Activated CD4-positive, alpha-beta T cell treated with anti-CD3 and anti-CD28 coated beads, Interleukin-2, amount 10 ng/mL, durations not matched to agents 24 days and 14 days (primary cell): ENCODE measurements around the gene RPS6KA3. TPM values are rescaled to one million over a fixed set of nuclear protein-coding genes. Genes with fewer than 3 reads are reported as not detected.

Source experiments
- DNase-seq: peaks from one replicate; pipeline ENCODE4 v3.0.0; 2022
- H3K27ac Mint-ChIP-seq: one replicate; pipeline ENCODE4 v1.8.0; 2022; ENCODE audit warnings: mild to moderate bottlenecking, mixed read lengths
- H3K27me3 Mint-ChIP-seq: one replicate; pipeline ENCODE4 v1.8.0; 2022; ENCODE audit warnings: mixed read lengths
- H3K36me3 Mint-ChIP-seq: one replicate; pipeline ENCODE4 v1.8.0; 2022; ENCODE audit warnings: low read depth, mild to moderate bottlenecking, mixed read lengths
- H3K4me1 Mint-ChIP-seq: one replicate; pipeline ENCODE4 v1.8.0; 2021; ENCODE audit warnings: mixed read lengths
- H3K4me3 Mint-ChIP-seq: one replicate; pipeline ENCODE4 v1.8.0; 2022; ENCODE audit warnings: mild to moderate bottlenecking, moderate library complexity, mixed read lengths
- H3K9me3 Mint-ChIP-seq: one replicate; pipeline ENCODE4 v1.8.0; 2021; ENCODE audit warnings: mixed read lengths
- intact Hi-C: fragments of 100-400 bp; cut with micrococcal nuclease; formaldehyde crosslinking; loops from one replicate; pipeline ENCODE4 v1.15.1; 2023
- total RNA-seq: library from RNA; stranded (reverse); gene quantifications from 2 replicates; pipeline ENCODE4 v1.2.3, GENCODE V29; 2022

Gene RPS6KA3
- total RNA-seq, 1 donor from 2014 or later, result 49.8 TPM

DNA sequence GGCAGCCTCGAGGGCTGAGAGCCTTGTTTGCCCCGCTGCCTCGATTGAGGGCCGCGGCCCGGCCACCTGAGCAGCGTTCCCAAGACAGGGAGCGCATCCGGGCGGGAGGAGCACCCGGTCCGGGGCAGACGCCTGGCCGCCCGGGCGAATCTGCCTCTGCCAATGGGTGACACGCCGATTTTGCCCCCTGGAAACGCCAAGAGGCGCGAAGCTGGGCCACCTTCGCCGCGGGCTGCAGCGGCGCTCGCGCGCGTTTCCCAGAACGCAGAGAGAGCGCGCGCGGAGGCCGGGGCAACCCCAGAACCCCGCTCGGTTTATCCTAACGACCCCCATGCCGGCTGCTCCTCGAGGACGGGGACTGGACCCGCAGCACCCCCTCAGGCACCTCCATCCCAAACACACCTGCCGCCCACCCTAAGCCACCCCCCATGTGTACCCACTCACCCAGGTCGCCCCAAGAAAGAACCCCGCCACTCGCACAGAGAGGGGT, 150.6 kb downstream of the RPS6KA3 start:
- Mint-ChIP-seq H3K36me3 (no peaks in the 10 kb centered on the region), H3K27ac (no peak overlapping the region), H3K4me3 (peak overlapping the region; percentile 64), H3K4me1 (peaks cover 3% of the 10 kb centered on the region), H3K9me3 (no peaks in the 10 kb centered on the region), H3K27me3 (peaks cover 15% of the 10 kb centered on the region)
- DNase-seq, result no peak
- intact Hi-C loops, result no loop called here

DNA sequence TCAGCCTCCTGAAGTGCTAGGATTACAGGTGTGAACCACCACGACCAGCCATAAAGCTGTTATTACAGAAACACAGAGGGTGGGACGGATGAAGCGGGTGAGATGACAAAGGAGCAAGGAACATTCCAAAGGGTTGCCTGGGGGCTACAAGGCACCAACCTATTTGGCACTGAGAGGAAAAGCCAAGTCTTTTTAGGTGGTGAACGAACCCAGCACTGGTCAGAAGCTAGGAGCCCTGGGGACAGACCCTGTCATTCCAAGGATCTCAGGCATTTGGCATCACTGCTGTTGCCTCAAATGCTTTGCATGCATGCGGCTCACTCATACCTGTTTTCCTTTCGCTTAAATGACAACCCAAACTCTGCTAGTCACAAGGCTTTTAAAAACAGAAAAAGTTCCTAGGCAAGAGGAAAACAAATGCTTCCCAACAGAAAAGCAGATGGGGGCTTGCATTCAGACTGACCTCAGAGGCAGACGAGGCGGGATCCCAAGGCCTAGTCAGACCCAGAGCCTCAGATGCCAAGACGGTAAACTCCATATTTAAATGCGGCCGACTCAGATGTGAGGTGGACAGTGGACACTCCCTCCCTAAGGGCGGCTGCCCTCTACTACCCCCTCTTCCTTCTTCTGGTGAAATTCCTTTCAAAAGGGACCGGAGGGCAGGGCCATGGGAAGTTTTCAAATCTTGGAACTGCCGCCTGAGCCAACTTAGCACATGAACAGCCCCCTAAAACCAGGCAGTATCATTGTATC, 154.5 kb downstream of the RPS6KA3 start:
- H3K27me3 Mint-ChIP-seq, result peaks cover 12% of the 10 kb centered on the region
- H3K36me3 Mint-ChIP-seq, result no peaks in the 10 kb centered on the region
- intact Hi-C loops, result no loop called here
- no peaks in the 10 kb centered on the region for H3K9me3 Mint-ChIP-seq
- no peak overlapping the region for H3K27ac Mint-ChIP-seq
- H3K4me3 Mint-ChIP-seq, result no peak overlapping the region
- no peak for DNase-seq
- no peaks in the 10 kb centered on the region for H3K4me1 Mint-ChIP-seq

GRCh38 chrX:20111271-20111670, 155.4 kb downstream of the RPS6KA3 start:
- no peaks in the 10 kb centered on the region for H3K4me1 Mint-ChIP-seq
- intact Hi-C loops, result no loop called here
- peaks cover 10% of the 10 kb centered on the region for H3K27me3 Mint-ChIP-seq
- H3K27ac Mint-ChIP-seq, result no peak overlapping the region
- DNase-seq, result no peak
- H3K36me3 Mint-ChIP-seq, result no peaks in the 10 kb centered on the region
- no peak overlapping the region for H3K4me3 Mint-ChIP-seq
- no peaks in the 10 kb centered on the region for H3K9me3 Mint-ChIP-seq

DNA sequence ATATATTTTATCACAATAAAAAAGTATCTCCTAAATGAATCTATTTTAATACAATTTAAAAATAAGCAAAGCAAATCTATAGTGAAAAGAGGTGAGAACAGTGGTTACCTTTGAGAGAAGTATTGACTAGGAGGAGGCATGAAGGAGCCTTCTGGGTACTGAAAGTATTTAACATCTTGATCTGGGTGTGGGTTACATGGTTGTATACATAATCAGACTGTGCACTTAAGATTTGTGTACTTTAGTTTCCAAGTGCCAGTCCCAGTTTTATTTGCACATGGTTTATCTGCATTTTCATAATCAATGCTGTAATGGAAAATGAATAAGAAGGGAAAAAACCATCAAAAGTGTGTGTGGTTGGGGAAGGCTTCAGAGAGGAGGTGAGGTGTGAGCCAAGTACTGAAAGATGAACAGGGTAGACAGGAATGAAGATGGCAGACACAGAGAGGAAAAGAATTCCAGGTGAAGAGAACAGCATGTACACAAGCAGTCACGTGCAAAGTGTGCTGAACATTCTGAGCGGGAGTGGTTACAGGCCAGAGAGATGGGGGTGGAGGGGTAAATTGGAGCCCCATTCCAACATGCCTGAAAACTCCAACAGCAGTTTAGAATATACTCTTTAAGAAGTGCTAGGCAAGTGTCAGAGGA, 164.7 kb downstream of the RPS6KA3 start:
- no peaks in the 10 kb centered on the region for H3K9me3 Mint-ChIP-seq

More for the DNA sequence above, 164.7 kb downstream of the RPS6KA3 start:
- no peak overlapping the region for H3K4me3 Mint-ChIP-seq
- peaks cover 4% of the 10 kb centered on the region for H3K4me1 Mint-ChIP-seq
- intact Hi-C loops, result no loop called here
- no peaks in the 10 kb centered on the region for H3K36me3 Mint-ChIP-seq
- no peak overlapping the region for H3K27ac Mint-ChIP-seq
- DNase-seq, result no peak
- H3K27me3 Mint-ChIP-seq, result no peaks in the 10 kb centered on the region

Other genes with a start within 250 kb of the RPS6KA3 start
- gene MAP7D2, start 150.0 kb downstream of the RPS6KA3 start, total RNA-seq, result 0.23 and 0.50 TPM in 2 replicates
- 112 and 118 TPM in 2 replicates for gene EIF1AX, start 125.1 kb downstream of the RPS6KA3 start, total RNA-seq